ENCODE measurements around the gene ELF3. TPM values are rescaled to one million over a fixed set of nuclear protein-coding genes. Genes with fewer than 3 reads are reported as not detected.

The ELF3 gene
- total RNA-seq, 4 donors from 2014 or later = 1.0 to 67.7 (median 2.0) TPM

DNA sequence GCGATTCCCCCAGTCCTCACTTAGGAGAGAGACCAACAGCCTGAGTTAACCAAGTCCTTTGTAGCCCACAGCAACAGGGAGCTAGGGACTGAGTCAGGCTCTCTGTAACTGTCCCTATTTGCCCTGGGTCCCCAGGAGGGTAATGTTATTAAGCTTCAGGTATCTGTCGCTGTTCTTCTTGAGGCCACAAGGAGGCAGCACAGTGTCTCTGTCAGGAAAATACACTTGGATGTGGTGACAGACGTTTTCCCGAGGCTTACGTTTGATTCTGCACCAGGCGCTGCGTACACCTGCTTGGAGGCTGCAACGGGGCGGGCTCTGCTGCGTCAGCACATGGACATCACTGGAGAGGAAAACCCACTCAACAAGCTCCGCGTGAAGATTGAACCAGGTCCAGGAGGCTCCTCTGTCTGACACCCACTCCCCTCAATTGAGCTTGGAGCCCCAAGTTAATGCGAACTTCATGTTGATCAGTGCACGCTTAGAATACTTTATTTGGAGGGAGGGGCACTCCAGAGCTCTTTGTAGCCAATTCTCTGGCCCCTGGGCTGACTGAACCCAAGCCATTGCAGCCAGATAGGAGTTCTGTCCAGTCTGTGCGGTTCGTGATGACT lies 10.7 kb upstream of the ELF3 start:
- TF ChIP-seq, protein P1, sequence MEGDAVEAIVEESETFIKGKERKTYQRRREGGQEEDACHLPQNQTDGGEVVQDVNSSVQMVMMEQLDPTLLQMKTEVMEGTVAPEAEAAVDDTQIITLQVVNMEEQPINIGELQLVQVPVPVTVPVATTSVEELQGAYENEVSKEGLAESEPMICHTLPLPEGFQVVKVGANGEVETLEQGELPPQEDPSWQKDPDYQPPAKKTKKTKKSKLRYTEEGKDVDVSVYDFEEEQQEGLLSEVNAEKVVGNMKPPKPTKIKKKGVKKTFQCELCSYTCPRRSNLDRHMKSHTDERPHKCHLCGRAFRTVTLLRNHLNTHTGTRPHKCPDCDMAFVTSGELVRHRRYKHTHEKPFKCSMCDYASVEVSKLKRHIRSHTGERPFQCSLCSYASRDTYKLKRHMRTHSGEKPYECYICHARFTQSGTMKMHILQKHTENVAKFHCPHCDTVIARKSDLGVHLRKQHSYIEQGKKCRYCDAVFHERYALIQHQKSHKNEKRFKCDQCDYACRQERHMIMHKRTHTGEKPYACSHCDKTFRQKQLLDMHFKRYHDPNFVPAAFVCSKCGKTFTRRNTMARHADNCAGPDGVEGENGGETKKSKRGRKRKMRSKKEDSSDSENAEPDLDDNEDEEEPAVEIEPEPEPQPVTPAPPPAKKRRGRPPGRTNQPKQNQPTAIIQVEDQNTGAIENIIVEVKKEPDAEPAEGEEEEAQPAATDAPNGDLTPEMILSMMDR (IDR thresholded peaks at IDR 0.05) = peak; percentile 40 to 56 (median 52)
- TF ChIP-seq POLR2A (IDR thresholded peaks at IDR 0.05) = no peak
- intact Hi-C loops (cut with DNase I; ENCODE audit: low total_unique reads) = no loop called here

GRCh38 chr1:202002507-202002906 lies 7.9 kb upstream of the ELF3 start:
- TF ChIP-seq, protein P1 (IDR thresholded peaks at IDR 0.05) = no peak
- no peak for TF ChIP-seq POLR2A (IDR thresholded peaks at IDR 0.05)
- intact Hi-C loops (cut with DNase I; ENCODE audit: low total_unique reads) = no loop called here
- H3K36me3 ChIP-seq = no peaks in the 10 kb centered on the region
- no peak overlapping the region for H3K4me3 ChIP-seq
- no peaks in the 10 kb centered on the region for H3K9me3 ChIP-seq
- no peaks in the 10 kb centered on the region for H3K27me3 ChIP-seq
- H3K4me1 ChIP-seq = no peaks in the 10 kb centered on the region
- DNase-seq = no peak
- H3K27ac ChIP-seq = no peak overlapping the region

More for the DNA sequence above, 10.7 kb upstream of the ELF3 start:
- Histone ChIP-seq H3K4me3 (no peak overlapping the region), H3K27me3 (no peaks in the 10 kb centered on the region), H3K36me3 (no peaks in the 10 kb centered on the region), H3K9me3 (no peaks in the 10 kb centered on the region), H3K27ac (no peak overlapping the region), H3K4me1 (no peaks in the 10 kb centered on the region)
- no peak for DNase-seq

GRCh38 chr1:202004711-202005110 lies 5.7 kb upstream of the ELF3 start:
- Histone ChIP-seq H3K36me3 (no peaks in the 10 kb centered on the region), H3K27ac (no peak overlapping the region)
- intact Hi-C loops (cut with DNase I; ENCODE audit: low total_unique reads) = loop anchor here (5.0 kb wide), 1 partner anchor 133 kb away; no protein-coding TSS in a partner anchor

DNA sequence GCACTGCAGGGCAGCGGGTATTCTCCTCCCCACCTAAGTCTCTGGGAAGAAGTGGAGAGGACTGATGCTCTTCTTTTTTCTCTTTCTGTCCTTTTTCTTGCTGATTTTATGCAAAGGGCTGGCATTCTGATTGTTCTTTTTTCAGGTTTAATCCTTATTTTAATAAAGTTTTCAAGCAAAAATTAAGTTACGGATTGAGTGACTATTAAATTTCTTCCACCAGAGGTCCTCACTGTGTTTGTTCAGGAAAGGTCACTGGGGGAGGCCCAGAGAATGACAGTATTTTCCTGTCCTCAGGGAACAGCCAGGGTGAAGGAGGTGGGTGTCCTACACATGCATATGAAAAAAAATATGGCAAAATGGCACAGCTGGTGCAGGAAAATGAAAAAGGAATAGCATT lies 4.4 kb upstream of the ELF3 start:
- Histone ChIP-seq H3K4me1 (no peaks in the 10 kb centered on the region), H3K4me3 (no peak overlapping the region), H3K36me3 (no peaks in the 10 kb centered on the region), H3K27me3 (no peaks in the 10 kb centered on the region), H3K9me3 (no peaks in the 10 kb centered on the region), H3K27ac (no peak overlapping the region)
- DNase-seq = no peak
- no peak for TF ChIP-seq POLR2A (IDR thresholded peaks at IDR 0.05)
- TF ChIP-seq, protein P1 (IDR thresholded peaks at IDR 0.05) = peak; percentile 7 to 30 (median 18)
- intact Hi-C loops (cut with DNase I; ENCODE audit: low total_unique reads) = loop anchor here (5.0 kb wide), 1 partner anchor 131 kb away; no protein-coding TSS in a partner anchor

More at GRCh38 chr1:202004711-202005110, 5.7 kb upstream of the ELF3 start:
- H3K9me3 ChIP-seq = no peaks in the 10 kb centered on the region
- no peaks in the 10 kb centered on the region for H3K27me3 ChIP-seq
- no peak for TF ChIP-seq POLR2A (IDR thresholded peaks at IDR 0.05)
- TF ChIP-seq, protein P1 (IDR thresholded peaks at IDR 0.05) = no peak
- H3K4me1 ChIP-seq = no peaks in the 10 kb centered on the region
- no peak for DNase-seq
- no peak overlapping the region for H3K4me3 ChIP-seq

GRCh38 chr1:202007304-202007703 lies 3.1 kb upstream of the ELF3 start:
- Histone ChIP-seq H3K36me3 (no peaks in the 10 kb centered on the region), H3K4me1 (no peaks in the 10 kb centered on the region), H3K27ac (no peak overlapping the region), H3K9me3 (no peaks in the 10 kb centered on the region), H3K4me3 (no peak overlapping the region), H3K27me3 (no peaks in the 10 kb centered on the region)
- intact Hi-C loops (cut with DNase I; ENCODE audit: low total_unique reads) = loop anchor here (5.0 kb wide), 1 partner anchor 130 kb away; no protein-coding TSS in a partner anchor
- TF ChIP-seq, protein P1 (IDR thresholded peaks at IDR 0.05) = no peak
- TF ChIP-seq POLR2A (IDR thresholded peaks at IDR 0.05) = no peak
- DNase-seq = no peak

All from uterus (tissue), 4 donors.